Measurements from ENCODE around the gene SAMM50.
A peak's percentile ranks its signal among the peaks of the same experiment; 100 is the strongest.

The SAMM50 gene

DNA sequence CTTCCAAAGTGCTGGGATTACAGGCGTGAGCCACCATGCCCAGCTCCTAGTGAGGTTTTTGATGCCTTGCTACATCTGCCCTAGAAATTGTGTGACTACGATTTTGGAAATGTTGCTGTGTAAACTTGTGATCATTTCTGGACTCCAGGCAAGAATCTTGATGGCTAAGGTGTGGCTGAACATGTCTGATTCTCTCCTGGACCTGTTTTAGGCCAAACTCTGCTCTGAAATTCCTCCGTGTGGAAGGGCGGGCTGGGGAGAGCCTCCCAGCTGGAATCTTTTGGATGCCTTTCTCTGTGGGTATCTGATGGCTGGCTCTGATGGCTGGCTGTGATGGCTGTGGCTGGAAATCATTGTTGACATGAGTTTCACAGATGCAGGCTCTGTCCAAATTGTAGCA, 23.5 kb upstream of the SAMM50 start:
- no peak overlapping the region for H2AK5ac ChIP-seq (ENCODE audit: low read depth, low read length)
- no peak for DNase-seq (ENCODE audit: low spot score)
- H3K4me2 ChIP-seq (ENCODE audit: insufficient read depth, low read length, poor library complexity, severe bottlenecking), result no peak overlapping the region
- no peak overlapping the region for H2BK120ac ChIP-seq (ENCODE audit: low read depth, low read length)
- H2BK12ac ChIP-seq (ENCODE audit: low read length), result no peak overlapping the region
- peaks cover 5% of the 10 kb centered on the region for H3K79me1 ChIP-seq (ENCODE audit: low read depth, low read length)
- H2BK15ac ChIP-seq (ENCODE audit: low read length), result no peak overlapping the region
- H3K4ac ChIP-seq (ENCODE audit: low read length), result no peak overlapping the region
- no peak overlapping the region for H3K9ac ChIP-seq (ENCODE audit: low read depth, low read length, poor library complexity)
- H2BK5ac ChIP-seq (ENCODE audit: low read length), result no peak overlapping the region
- H3K4me1 ChIP-seq (ENCODE audit: control insufficient read depth in 2 of 2, insufficient read depth in 1 of 2, low read depth in 1 of 2, low read length in 2 of 2), result no peaks in the 10 kb centered on the region
- H3K27ac ChIP-seq (replicated peaks; ENCODE audit: low read length), result no peak overlapping the region
- no peak overlapping the region for H3K4me3 ChIP-seq (ENCODE audit: low read length in 2 of 2)
- no peaks in the 10 kb centered on the region for H3K27me3 ChIP-seq (ENCODE audit: control insufficient read depth in 3 of 3, insufficient read depth in 3 of 3, low read depth in 1 of 3, low read length in 3 of 3)
- no peak overlapping the region for H3K23ac ChIP-seq (ENCODE audit: low read depth, low read length, poor library complexity)
- no peak overlapping the region for H2AFZ ChIP-seq (ENCODE audit: low read length)
- H4K8ac ChIP-seq (ENCODE audit: low read depth, low read length), result no peak overlapping the region
- no peak overlapping the region for H4K91ac ChIP-seq (ENCODE audit: low read depth, low read length, poor library complexity)
- no peaks in the 10 kb centered on the region for H3K9me3 ChIP-seq (replicated peaks in 1 of 2; ENCODE audit: control insufficient read depth in 2 of 2, insufficient read depth in 1 of 2, low read depth in 1 of 2, low read length in 2 of 2)
- H3K14ac ChIP-seq (ENCODE audit: low read length), result no peak overlapping the region
- no peak overlapping the region for H3K18ac ChIP-seq (ENCODE audit: low read length)
- WGBS, 2 donors (ENCODE audit: extremely low coverage in 2 of 2, insufficient read length in 2 of 2, insufficient replicate concordance in 1 of 2), result no CpG with 5 or more reads among the region's 4 CpGs
- peaks cover 54 to 74% of the 10 kb centered on the region in 2 donors for H3K36me3 ChIP-seq (replicated peaks in 1 of 2; ENCODE audit: control insufficient read depth in 2 of 2, insufficient read depth in 2 of 2, low read length in 2 of 2)

DNA sequence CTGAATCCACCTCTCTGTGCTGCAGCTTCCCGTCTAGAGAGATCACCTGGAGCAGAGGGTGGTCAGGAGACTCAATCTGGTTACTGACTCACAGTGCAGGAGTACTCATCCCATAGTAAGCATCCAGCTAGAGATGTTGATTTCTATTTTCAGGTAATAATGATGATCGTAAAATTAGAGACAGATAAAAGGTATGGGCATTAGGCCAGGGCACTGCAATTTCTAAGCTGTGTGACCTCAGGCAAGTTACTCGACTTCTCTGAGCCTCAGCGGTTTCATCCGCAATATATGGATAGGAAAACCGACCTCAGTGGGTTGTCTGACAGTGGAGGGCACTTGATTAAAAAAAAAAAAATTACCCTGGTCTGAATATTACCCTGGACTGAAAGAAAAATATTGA, 13.8 kb upstream of the SAMM50 start:
- H4K8ac ChIP-seq (ENCODE audit: low read depth, low read length), result no peak overlapping the region
- no peaks in the 10 kb centered on the region for H3K27me3 ChIP-seq (ENCODE audit: control insufficient read depth in 3 of 3, insufficient read depth in 3 of 3, low read depth in 1 of 3, low read length in 3 of 3)
- H3K4me3 ChIP-seq (ENCODE audit: low read length in 2 of 2), result peak overlapping the region in 1 of 2 donors; percentile 47
- H3K14ac ChIP-seq (ENCODE audit: low read length), result no peak overlapping the region
- no peak overlapping the region for H2AK5ac ChIP-seq (ENCODE audit: low read depth, low read length)
- H3K9ac ChIP-seq (ENCODE audit: low read depth, low read length, poor library complexity), result no peak overlapping the region
- no CpG with 5 or more reads among the region's 6 CpGs for whole genome bisulfite sequencing, 2 donors (ENCODE audit: extremely low coverage in 2 of 2, insufficient read length in 2 of 2, insufficient replicate concordance in 1 of 2)
- DNase-seq (ENCODE audit: low spot score), result no peak
- peaks cover 0 to 6% of the 10 kb centered on the region in 2 donors for H3K9me3 ChIP-seq (replicated peaks in 1 of 2; ENCODE audit: control insufficient read depth in 2 of 2, insufficient read depth in 1 of 2, low read depth in 1 of 2, low read length in 2 of 2)
- H2BK120ac ChIP-seq (ENCODE audit: low read depth, low read length), result no peak overlapping the region
- H3K27ac ChIP-seq (replicated peaks; ENCODE audit: low read length), result no peak overlapping the region
- H4K91ac ChIP-seq (ENCODE audit: low read depth, low read length, poor library complexity), result no peak overlapping the region
- H3K4me2 ChIP-seq (ENCODE audit: insufficient read depth, low read length, poor library complexity, severe bottlenecking), result no peak overlapping the region
- no peak overlapping the region for H3K4ac ChIP-seq (ENCODE audit: low read length)
- no peak overlapping the region for H3K23ac ChIP-seq (ENCODE audit: low read depth, low read length, poor library complexity)
- H3K36me3 ChIP-seq (replicated peaks in 1 of 2; ENCODE audit: control insufficient read depth in 2 of 2, insufficient read depth in 2 of 2, low read length in 2 of 2), result peaks cover 52 to 76% of the 10 kb centered on the region in 2 donors
- peaks cover 1 to 5% of the 10 kb centered on the region in 2 donors for H3K4me1 ChIP-seq (ENCODE audit: control insufficient read depth in 2 of 2, insufficient read depth in 1 of 2, low read depth in 1 of 2, low read length in 2 of 2)
- no peak overlapping the region for H2BK12ac ChIP-seq (ENCODE audit: low read length)
- no peak overlapping the region for H2AFZ ChIP-seq (ENCODE audit: low read length)
- H2BK15ac ChIP-seq (ENCODE audit: low read length), result no peak overlapping the region
- H3K79me1 ChIP-seq (ENCODE audit: low read depth, low read length), result no peaks in the 10 kb centered on the region
- H3K18ac ChIP-seq (ENCODE audit: low read length), result no peak overlapping the region
- no peak overlapping the region for H2BK5ac ChIP-seq (ENCODE audit: low read length)

DNA sequence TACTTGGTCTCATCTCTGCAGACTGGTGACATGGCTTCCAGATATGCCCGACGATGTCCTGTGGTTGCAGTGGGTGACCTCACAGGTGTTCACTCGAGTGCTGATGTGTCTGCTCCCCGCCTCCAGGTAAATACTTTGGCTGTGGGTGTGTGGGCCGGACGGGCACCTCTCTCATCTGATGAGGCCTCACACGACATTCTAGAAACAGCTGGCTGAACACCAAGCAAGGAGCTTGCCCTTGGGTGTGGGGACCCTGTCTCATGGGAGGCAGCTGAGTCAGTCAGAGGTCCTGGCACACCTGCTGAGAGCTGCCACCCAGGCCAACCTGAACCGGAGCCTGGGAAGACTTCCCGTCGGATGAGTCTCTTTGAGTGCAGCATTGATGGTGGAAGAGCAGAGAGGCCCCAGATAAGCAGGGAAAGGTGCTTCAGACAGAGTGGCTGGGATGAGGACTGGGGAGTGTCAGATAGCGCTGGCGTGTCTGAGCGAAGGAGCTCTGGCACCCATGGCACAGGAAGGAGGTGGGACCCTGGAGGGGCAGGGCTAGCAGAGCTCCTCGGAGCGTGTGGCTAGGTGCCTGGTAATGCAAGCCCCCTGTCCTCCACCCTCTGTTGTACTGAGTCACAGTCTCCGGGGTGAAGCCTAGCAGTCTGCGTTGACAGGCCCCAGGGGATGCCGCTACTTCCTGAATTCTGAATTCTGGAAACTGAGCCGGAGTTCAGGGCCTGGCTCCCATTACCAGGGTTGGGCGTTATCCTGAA, 10.4 kb upstream of the SAMM50 start:
- Histone ChIP-seq H3K4ac (ENCODE audit: low read length) (peak overlapping the region; percentile 86), H3K14ac (ENCODE audit: low read length) (no peak overlapping the region), H3K27me3 (ENCODE audit: control insufficient read depth in 3 of 3, insufficient read depth in 3 of 3, low read depth in 1 of 3, low read length in 3 of 3) (no peaks in the 10 kb centered on the region), H3K79me1 (ENCODE audit: low read depth, low read length) (no peaks in the 10 kb centered on the region), H2BK5ac (ENCODE audit: low read length) (no peak overlapping the region), H2AK5ac (ENCODE audit: low read depth, low read length) (no peak overlapping the region), H3K4me1 (ENCODE audit: control insufficient read depth in 2 of 2, insufficient read depth in 1 of 2, low read depth in 1 of 2, low read length in 2 of 2) (peaks cover 1 to 17% of the 10 kb centered on the region in 2 donors), H2AFZ (ENCODE audit: low read length) (no peak overlapping the region), H3K23ac (ENCODE audit: low read depth, low read length, poor library complexity) (no peak overlapping the region), H3K4me2 (ENCODE audit: insufficient read depth, low read length, poor library complexity, severe bottlenecking) (no peak overlapping the region), H3K36me3 (replicated peaks in 1 of 2; ENCODE audit: control insufficient read depth in 2 of 2, insufficient read depth in 2 of 2, low read length in 2 of 2) (peaks cover 34 to 44% of the 10 kb centered on the region in 2 donors), H3K9me3 (replicated peaks in 1 of 2; ENCODE audit: control insufficient read depth in 2 of 2, insufficient read depth in 1 of 2, low read depth in 1 of 2, low read length in 2 of 2) (peaks cover 0 to 6% of the 10 kb centered on the region in 2 donors), H4K91ac (ENCODE audit: low read depth, low read length, poor library complexity) (no peak overlapping the region), H3K27ac (replicated peaks; ENCODE audit: low read length) (no peak overlapping the region), H2BK15ac (ENCODE audit: low read length) (no peak overlapping the region), H3K18ac (ENCODE audit: low read length) (no peak overlapping the region), H4K8ac (ENCODE audit: low read depth, low read length) (no peak overlapping the region), H2BK120ac (ENCODE audit: low read depth, low read length) (no peak overlapping the region), H2BK12ac (ENCODE audit: low read length) (no peak overlapping the region), H3K9ac (ENCODE audit: low read depth, low read length, poor library complexity) (peak overlapping the region; percentile 35), H3K4me3 (ENCODE audit: low read length in 2 of 2) (no peak overlapping the region)
- DNase-seq (ENCODE audit: low spot score), result no peak
- no CpG with 5 or more reads among the region's 20 CpGs for WGBS, 2 donors (ENCODE audit: extremely low coverage in 2 of 2, insufficient read length in 2 of 2, insufficient replicate concordance in 1 of 2)

GRCh38 chr22:43945632-43946383, 9.4 kb upstream of the SAMM50 start:
- no peaks in the 10 kb centered on the region for H3K27me3 ChIP-seq (ENCODE audit: control insufficient read depth in 3 of 3, insufficient read depth in 3 of 3, low read depth in 1 of 3, low read length in 3 of 3)
- no peak overlapping the region for H3K9ac ChIP-seq (ENCODE audit: low read depth, low read length, poor library complexity)
- no peak overlapping the region for H3K27ac ChIP-seq (replicated peaks; ENCODE audit: low read length)
- no peak overlapping the region for H2AK5ac ChIP-seq (ENCODE audit: low read depth, low read length)
- H3K4me2 ChIP-seq (ENCODE audit: insufficient read depth, low read length, poor library complexity, severe bottlenecking), result no peak overlapping the region
- peaks cover 1 to 17% of the 10 kb centered on the region in 2 donors for H3K4me1 ChIP-seq (ENCODE audit: control insufficient read depth in 2 of 2, insufficient read depth in 1 of 2, low read depth in 1 of 2, low read length in 2 of 2)
- H3K4ac ChIP-seq (ENCODE audit: low read length), result no peak overlapping the region
- H2BK12ac ChIP-seq (ENCODE audit: low read length), result no peak overlapping the region
- H3K23ac ChIP-seq (ENCODE audit: low read depth, low read length, poor library complexity), result no peak overlapping the region
- DNase-seq (ENCODE audit: low spot score), result peak; percentile 36
- WGBS, 2 donors (ENCODE audit: extremely low coverage in 2 of 2, insufficient read length in 2 of 2, insufficient replicate concordance in 1 of 2), result no CpG with 5 or more reads among the region's 12 CpGs
- H3K14ac ChIP-seq (ENCODE audit: low read length), result no peak overlapping the region
- H4K8ac ChIP-seq (ENCODE audit: low read depth, low read length), result no peak overlapping the region
- H2BK5ac ChIP-seq (ENCODE audit: low read length), result no peak overlapping the region
- peaks cover 29 to 36% of the 10 kb centered on the region in 2 donors for H3K36me3 ChIP-seq (replicated peaks in 1 of 2; ENCODE audit: control insufficient read depth in 2 of 2, insufficient read depth in 2 of 2, low read length in 2 of 2)
- peak overlapping the region; percentile 22 for H3K18ac ChIP-seq (ENCODE audit: low read length)
- H2BK15ac ChIP-seq (ENCODE audit: low read length), result no peak overlapping the region
- no peaks in the 10 kb centered on the region for H3K79me1 ChIP-seq (ENCODE audit: low read depth, low read length)
- no peak overlapping the region for H4K91ac ChIP-seq (ENCODE audit: low read depth, low read length, poor library complexity)
- peaks cover 0 to 6% of the 10 kb centered on the region in 2 donors for H3K9me3 ChIP-seq (replicated peaks in 1 of 2; ENCODE audit: control insufficient read depth in 2 of 2, insufficient read depth in 1 of 2, low read depth in 1 of 2, low read length in 2 of 2)
- no peak overlapping the region for H2BK120ac ChIP-seq (ENCODE audit: low read depth, low read length)
- H3K4me3 ChIP-seq (ENCODE audit: low read length in 2 of 2), result no peak overlapping the region
- no peak overlapping the region for H2AFZ ChIP-seq (ENCODE audit: low read length)
